ENCODE data around the gene TERB1.

TERB1 gene

GRCh38 chr16:66841366-66841765 lies 40.0 kb upstream of the TERB1 start:
- intact Hi-C loops (cut with micrococcal nuclease): no loop called here
- Mint-ChIP-seq H3K4me1 (ENCODE audit: low read depth) (peaks cover 17% of the 10 kb centered on the region), H3K9me3 (peaks cover 9% of the 10 kb centered on the region), H3K27me3 (peaks cover 61% of the 10 kb centered on the region), H3K27ac (no peak overlapping the region), H3K4me3 (no peak overlapping the region), H3K36me3 (ENCODE audit: low read depth) (no peaks in the 10 kb centered on the region)

GRCh38 chr16:66840883-66841282 lies 39.5 kb upstream of the TERB1 start:
- Mint-ChIP-seq H3K9me3 (peaks cover 9% of the 10 kb centered on the region), H3K36me3 (ENCODE audit: low read depth) (no peaks in the 10 kb centered on the region), H3K27me3 (peaks cover 56% of the 10 kb centered on the region), H3K4me3 (no peak overlapping the region), H3K4me1 (ENCODE audit: low read depth) (peaks cover 17% of the 10 kb centered on the region), H3K27ac (no peak overlapping the region)
- intact Hi-C loops (cut with micrococcal nuclease): no loop called here

- Mint-ChIP-seq H3K4me3 (no peak overlapping the region), H3K9me3 (peaks cover 9% of the 10 kb centered on the region), H3K27ac (no peak overlapping the region), H3K4me1 (ENCODE audit: low read depth) (no peaks in the 10 kb centered on the region), H3K27me3 (peaks cover 36% of the 10 kb centered on the region), H3K36me3 (ENCODE audit: low read depth) (no peaks in the 10 kb centered on the region)
- intact Hi-C loops (cut with micrococcal nuclease): no loop called here
Measured at GRCh38 chr16:66834746-66835145, 33.4 kb upstream of the TERB1 start.

GRCh38 chr16:66832661-66833305 lies 31.4 kb upstream of the TERB1 start:
- intact Hi-C loops (cut with micrococcal nuclease): no loop called here
- Mint-ChIP-seq H3K4me1 (ENCODE audit: low read depth) (peaks cover 8% of the 10 kb centered on the region), H3K36me3 (ENCODE audit: low read depth) (peaks cover 3% of the 10 kb centered on the region), H3K27me3 (peaks cover 22% of the 10 kb centered on the region), H3K9me3 (no peaks in the 10 kb centered on the region), H3K27ac (no peak overlapping the region), H3K4me3 (no peak overlapping the region)

- Mint-ChIP-seq H3K4me3 (no peak overlapping the region), H3K9me3 (no peaks in the 10 kb centered on the region), H3K27me3 (peaks cover 22% of the 10 kb centered on the region), H3K4me1 (ENCODE audit: low read depth) (peaks cover 8% of the 10 kb centered on the region), H3K27ac (no peak overlapping the region), H3K36me3 (ENCODE audit: low read depth) (peaks cover 7% of the 10 kb centered on the region)
- intact Hi-C loops (cut with micrococcal nuclease): no loop called here
Measured at GRCh38 chr16:66832190-66832589, 30.8 kb upstream of the TERB1 start.

GRCh38 chr16:66830422-66831404 lies 29.3 kb upstream of the TERB1 start, which contains the start of gene NAE1:
NAE1 (minus strand) TSS chr16:66830976; CDS start chr16:66830899, 77 bp downstream.
- H3K27ac Mint-ChIP-seq: peak within 1 kb of the TSS; percentile 71
- peak within 1 kb of the TSS; percentile 70 for H3K4me3 Mint-ChIP-seq
- intact Hi-C loops (cut with micrococcal nuclease): loop anchor here (2.0 kb wide), 1 partner anchor 42 kb away; no protein-coding TSS in a partner anchor
- peaks cover 20% of the 10 kb centered on the region for H3K27me3 Mint-ChIP-seq
- H3K36me3 Mint-ChIP-seq (ENCODE audit: low read depth): peaks cover 18% of the 10 kb centered on the region
- H3K9me3 Mint-ChIP-seq: no peaks in the 10 kb centered on the region
- peaks cover 8% of the 10 kb centered on the region for H3K4me1 Mint-ChIP-seq (ENCODE audit: low read depth)

GRCh38 chr16:66824006-66824405 lies 22.6 kb upstream of the TERB1 start:
- Mint-ChIP-seq H3K27me3 (no peaks in the 10 kb centered on the region), H3K36me3 (ENCODE audit: low read depth) (peaks cover 66% of the 10 kb centered on the region), H3K4me1 (ENCODE audit: low read depth) (peaks cover 7% of the 10 kb centered on the region), H3K4me3 (no peak overlapping the region), H3K27ac (no peak overlapping the region), H3K9me3 (no peaks in the 10 kb centered on the region)
- intact Hi-C loops (cut with micrococcal nuclease): no loop called here

- intact Hi-C loops (cut with micrococcal nuclease): no loop called here
- Mint-ChIP-seq H3K36me3 (ENCODE audit: low read depth) (peaks cover 92% of the 10 kb centered on the region), H3K4me1 (ENCODE audit: low read depth) (no peaks in the 10 kb centered on the region), H3K9me3 (no peaks in the 10 kb centered on the region), H3K4me3 (no peak overlapping the region), H3K27ac (no peak overlapping the region), H3K27me3 (no peaks in the 10 kb centered on the region)
Measured at GRCh38 chr16:66814734-66815133, 13.3 kb upstream of the TERB1 start.

GRCh38 chr16:66811043-66811442 lies 9.7 kb upstream of the TERB1 start:
- Mint-ChIP-seq H3K27ac (no peak overlapping the region), H3K4me1 (ENCODE audit: low read depth) (no peaks in the 10 kb centered on the region), H3K9me3 (no peaks in the 10 kb centered on the region), H3K4me3 (no peak overlapping the region), H3K27me3 (no peaks in the 10 kb centered on the region), H3K36me3 (ENCODE audit: low read depth) (peaks cover 82% of the 10 kb centered on the region)
- intact Hi-C loops (cut with micrococcal nuclease): no loop called here

- intact Hi-C loops (cut with micrococcal nuclease): no loop called here
- H3K9me3 Mint-ChIP-seq: no peaks in the 10 kb centered on the region
- no peaks in the 10 kb centered on the region for H3K4me1 Mint-ChIP-seq (ENCODE audit: low read depth)
- H3K4me3 Mint-ChIP-seq: no peak overlapping the region
- H3K27ac Mint-ChIP-seq: no peak overlapping the region
- peaks cover 81% of the 10 kb centered on the region for H3K36me3 Mint-ChIP-seq (ENCODE audit: low read depth)
- H3K27me3 Mint-ChIP-seq: no peaks in the 10 kb centered on the region
Measured at GRCh38 chr16:66810391-66810790, 9.0 kb upstream of the TERB1 start.

GRCh38 chr16:66809765-66810164 lies 8.4 kb upstream of the TERB1 start:
- Mint-ChIP-seq H3K4me3 (no peak overlapping the region), H3K36me3 (ENCODE audit: low read depth) (peaks cover 81% of the 10 kb centered on the region), H3K9me3 (no peaks in the 10 kb centered on the region), H3K4me1 (ENCODE audit: low read depth) (no peaks in the 10 kb centered on the region), H3K27ac (no peak overlapping the region), H3K27me3 (no peaks in the 10 kb centered on the region)
- intact Hi-C loops (cut with micrococcal nuclease): no loop called here

- Mint-ChIP-seq H3K4me1 (ENCODE audit: low read depth) (no peaks in the 10 kb centered on the region), H3K27ac (no peak overlapping the region), H3K4me3 (no peak overlapping the region), H3K36me3 (ENCODE audit: low read depth) (peaks cover 44% of the 10 kb centered on the region), H3K9me3 (no peaks in the 10 kb centered on the region), H3K27me3 (no peaks in the 10 kb centered on the region)
- intact Hi-C loops (cut with micrococcal nuclease): no loop called here
Measured at GRCh38 chr16:66802159-66802558, 775 bp upstream of the TERB1 start.

- Mint-ChIP-seq H3K4me3 (no peak overlapping the region), H3K4me1 (ENCODE audit: low read depth) (no peaks in the 10 kb centered on the region), H3K36me3 (ENCODE audit: low read depth) (peaks cover 36% of the 10 kb centered on the region), H3K9me3 (no peaks in the 10 kb centered on the region), H3K27ac (no peak overlapping the region), H3K27me3 (no peaks in the 10 kb centered on the region)
- intact Hi-C loops (cut with micrococcal nuclease): no loop called here
Measured at GRCh38 chr16:66800856-66801255, 528 bp downstream of the TERB1 start.

GRCh38 chr16:66798161-66798560 lies 3.2 kb downstream of the TERB1 start:
- Mint-ChIP-seq H3K9me3 (no peaks in the 10 kb centered on the region), H3K36me3 (ENCODE audit: low read depth) (peaks cover 10% of the 10 kb centered on the region), H3K27ac (no peak overlapping the region), H3K27me3 (no peaks in the 10 kb centered on the region), H3K4me3 (no peak overlapping the region), H3K4me1 (ENCODE audit: low read depth) (no peaks in the 10 kb centered on the region)
- intact Hi-C loops (cut with micrococcal nuclease): no loop called here
